GM21786 (cell line): Measurements from ENCODE around the gene TSSK1B.
"Not testable (repeated sequence)": the region's sequence is repeated elsewhere in the genome, so short reads cannot be mapped to it uniquely, and the experiment has no call there.

Source experiments
- ATAC-seq: cut with Tn5 transposase; IDR thresholded peaks from one replicate; pipeline ENCODE4 v1.9.1; 2021; ENCODE audit not compliant: unreplicated experiment

TSSK1B gene

GRCh38 chr5:113404269-113404668, 30.5 kb downstream of the TSSK1B start:
- ATAC-seq = no peak

- not testable (repeated sequence) for ATAC-seq
Observed at GRCh38 chr5:113397986-113398385, 36.8 kb downstream of the TSSK1B start.

- no peak for ATAC-seq
Observed at GRCh38 chr5:113397046-113397445, 37.7 kb downstream of the TSSK1B start.

GRCh38 chr5:113394658-113395057, 40.1 kb downstream of the TSSK1B start:
- ATAC-seq = no peak

GRCh38 chr5:113390224-113390623, 44.6 kb downstream of the TSSK1B start:
- no peak for ATAC-seq

GRCh38 chr5:113389116-113389515, 45.7 kb downstream of the TSSK1B start:
- ATAC-seq = no peak

GRCh38 chr5:113387844-113388243, 46.9 kb downstream of the TSSK1B start:
- ATAC-seq = no peak

GRCh38 chr5:113384782-113385285, 50.0 kb downstream of the TSSK1B start:
- ATAC-seq = no peak

- ATAC-seq = no peak
Observed at GRCh38 chr5:113382731-113383130, 52.1 kb downstream of the TSSK1B start.
